Stimulated activated naive CD4-positive, alpha-beta T cell (primary cell): ENCODE measurements around the gene ZNF57.
"Not testable (repeated sequence)": the region's sequence is repeated elsewhere in the genome, so short reads cannot be mapped to it uniquely, and the experiment has no call there.

Experiments
- DNase-seq, 6 experiments: peaks; one replicate each; lab custom pipeline; 2025; lab: John Stamatoyannopoulos, UW

The ZNF57 gene

DNA sequence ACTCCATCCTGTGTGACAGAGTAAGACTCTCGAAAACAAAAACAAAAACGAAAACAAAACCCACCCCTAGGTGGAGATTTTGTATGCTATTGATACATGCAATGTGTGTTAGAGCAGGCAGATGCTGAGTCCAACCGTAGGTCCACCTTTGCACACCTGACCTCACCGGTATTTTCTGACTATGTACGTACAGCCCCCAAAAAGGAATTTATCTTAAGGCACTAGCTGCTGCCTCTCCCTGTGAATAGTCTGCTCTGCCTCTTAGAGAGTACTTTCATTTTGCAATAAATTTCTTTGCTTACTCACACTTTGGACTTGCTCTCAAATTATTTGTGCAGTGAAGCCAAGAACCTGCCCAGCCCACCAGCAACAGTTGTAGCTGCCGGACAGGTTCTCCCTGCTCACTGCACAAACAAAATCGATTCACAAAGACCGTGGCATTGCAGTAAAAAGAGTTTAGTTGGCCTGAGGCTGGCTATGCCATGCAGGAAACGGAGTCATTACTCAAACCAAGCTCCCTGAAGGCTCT is 52.3 kb downstream of the ZNF57 start:
- DNase-seq = no peak

DNA sequence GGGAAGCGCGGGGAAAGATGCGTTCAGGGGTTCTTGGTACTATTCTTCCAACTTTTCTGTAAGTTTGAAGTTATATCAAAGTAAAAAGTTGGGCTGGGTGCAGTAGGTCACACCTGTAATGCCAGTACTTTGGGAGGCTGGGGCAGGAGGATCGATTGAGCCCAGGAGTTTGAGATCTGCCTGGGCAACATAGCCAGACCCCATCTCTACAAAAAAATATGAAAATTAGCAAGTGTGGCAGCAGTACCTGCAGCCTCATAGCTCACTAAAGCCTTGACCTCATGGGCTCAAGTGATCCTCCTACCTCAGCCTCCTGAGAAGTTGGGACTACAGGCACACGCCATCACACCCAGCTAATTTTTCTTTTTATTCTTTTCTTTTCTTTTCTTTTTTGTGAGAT is 56.4 kb downstream of the ZNF57 start:
- DNase-seq = no peak

DNA sequence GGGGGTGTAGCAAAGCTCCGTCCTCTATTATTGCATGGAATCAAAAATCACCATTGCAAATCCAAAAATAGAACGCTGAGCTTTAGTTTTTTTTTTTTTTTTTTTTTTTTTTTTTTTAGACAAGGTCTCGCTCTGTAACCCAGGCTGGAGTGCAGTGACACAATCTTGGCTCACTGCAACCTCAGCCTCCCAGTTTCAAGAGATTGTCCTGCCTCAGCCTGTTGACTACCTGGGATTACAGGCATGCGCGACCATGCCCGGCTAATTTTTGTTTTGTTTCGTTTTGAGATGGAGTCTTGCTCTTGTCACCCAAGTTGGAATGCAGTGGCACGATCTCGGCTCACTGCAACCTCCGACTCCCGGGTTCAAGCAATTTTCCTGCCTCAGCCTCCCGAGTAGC is 59.4 kb downstream of the ZNF57 start:
- DNase-seq = no peak

DNA sequence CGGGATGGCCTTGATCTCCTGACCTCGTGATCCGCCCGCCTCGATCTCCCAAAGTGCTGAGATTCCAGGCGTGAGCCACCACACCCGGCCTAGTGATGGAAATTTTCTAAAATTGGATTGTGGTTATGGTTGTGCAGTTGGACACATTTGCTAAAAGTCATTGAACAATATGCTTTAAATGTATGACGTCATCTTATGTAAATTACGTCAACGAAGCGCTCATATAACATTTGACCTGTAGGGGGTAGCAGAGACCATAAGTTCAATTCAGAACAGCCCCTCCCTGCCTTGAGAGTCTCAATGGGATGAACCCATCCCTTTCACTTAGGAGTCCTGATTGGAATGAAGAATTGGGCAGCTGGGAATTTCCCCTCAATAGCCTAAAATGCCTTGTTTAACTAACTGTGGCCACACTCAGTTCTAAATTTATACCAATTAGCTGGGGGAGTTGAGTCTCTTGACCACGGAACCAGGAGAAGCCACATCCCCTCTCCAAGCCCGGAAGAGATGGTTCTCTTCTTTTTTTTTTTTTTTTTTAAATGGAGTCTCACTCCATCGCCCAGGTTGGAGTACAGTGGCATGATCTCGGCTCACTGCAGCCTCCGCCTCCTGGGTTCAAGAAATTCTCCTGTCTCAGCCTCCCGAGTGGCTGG is 61.4 kb downstream of the ZNF57 start:
- DNase-seq = peak; percentile 20 to 86 (median 44)

DNA sequence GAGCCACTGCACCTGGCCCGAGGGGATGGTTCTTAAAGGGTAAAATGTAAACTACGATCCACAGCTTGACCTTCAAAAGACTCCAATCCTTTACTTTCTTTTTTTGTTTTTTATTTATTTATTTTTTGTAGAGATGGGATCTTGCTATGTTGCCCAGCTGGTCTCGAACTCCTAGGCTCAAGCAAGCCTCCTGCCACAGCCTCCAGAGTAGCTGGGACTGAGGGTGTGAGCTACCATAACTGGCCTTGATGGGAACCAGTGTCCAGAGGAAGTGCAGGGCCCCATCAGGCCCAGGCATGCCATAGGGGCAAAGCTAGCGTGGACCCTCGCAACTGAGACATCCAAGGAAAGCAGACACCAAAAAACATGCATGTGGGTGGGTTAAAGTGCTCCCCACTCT is 62.4 kb downstream of the ZNF57 start:
- DNase-seq = no peak

DNA sequence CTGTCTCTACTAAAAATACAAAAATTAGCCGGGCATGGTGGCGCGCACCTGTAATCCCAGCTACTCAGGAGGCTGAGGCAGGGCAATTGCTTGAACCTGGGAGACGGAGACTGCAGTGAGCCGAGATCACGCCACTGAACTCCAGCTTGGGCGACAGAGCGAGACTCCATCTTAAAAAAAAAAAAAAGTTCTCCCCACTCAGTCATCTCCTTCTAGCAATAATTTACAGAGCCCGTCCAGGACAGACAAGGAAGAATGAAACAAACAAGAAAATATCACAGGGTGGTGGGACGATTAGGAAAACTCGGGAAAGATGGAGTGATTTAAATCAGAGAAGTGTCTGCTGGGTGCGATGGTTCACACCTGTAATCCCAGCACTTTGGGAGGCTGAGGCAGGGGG is 62.9 kb downstream of the ZNF57 start:
- DNase-seq = not testable (repeated sequence)

DNA sequence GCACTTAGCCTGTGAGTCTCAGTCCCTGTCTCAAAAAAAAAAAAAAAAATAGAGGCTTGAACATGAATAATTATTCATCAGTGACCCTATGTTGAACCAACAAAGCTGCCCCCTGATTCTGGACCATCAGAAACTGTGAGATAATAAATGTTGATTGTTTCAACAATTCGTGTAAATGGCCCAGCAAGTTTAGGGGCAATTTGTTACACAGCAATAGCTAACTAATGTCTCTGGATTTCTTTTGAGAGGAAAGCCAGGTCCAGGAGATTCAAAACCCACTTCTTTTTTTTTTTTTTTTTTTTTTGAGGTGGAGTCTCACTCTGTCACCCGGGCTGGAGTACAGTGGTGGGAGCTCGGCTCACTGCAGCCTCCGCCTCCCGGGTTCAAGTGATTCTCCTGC is 64.1 kb downstream of the ZNF57 start:
- no peak for DNase-seq

DNA sequence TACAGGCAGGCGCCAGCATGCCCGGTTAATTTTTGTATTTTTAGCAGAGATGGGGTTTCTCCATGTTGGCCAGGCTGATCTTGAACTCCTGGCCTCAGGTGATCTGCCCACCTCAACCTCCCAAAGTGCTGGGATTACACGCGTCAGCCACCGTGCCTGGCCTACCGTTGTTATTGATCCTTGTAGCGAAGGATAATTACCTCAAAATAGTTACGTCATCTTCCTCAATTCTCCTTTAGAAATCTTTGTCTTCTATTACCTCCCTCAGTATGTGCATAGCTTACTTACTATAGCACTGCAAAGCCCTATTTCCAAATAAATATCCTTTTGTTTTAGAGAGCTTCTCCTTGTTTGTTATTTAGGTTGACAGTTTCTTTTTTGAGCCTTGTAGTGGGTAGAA is 67.2 kb downstream of the ZNF57 start:
- no peak for DNase-seq
